Endothelial cell of umbilical vein (primary cell): Measurements from ENCODE around the gene FARP1. TPM values are rescaled to one million over a fixed set of nuclear protein-coding genes. Genes with fewer than 3 reads are reported as not detected.

Source experiments
- BruUV-seq: library from RNA; stranded (reverse); fragments of 400-500 nt; replicated peaks from 2 replicates; lab custom pipeline; 2021; lab: Mats Ljungman, UMichigan
- CTCF ChIA-PET: fragments of 300-600, 350-600 bp; sonication (Branson Sonifier 250); formaldehyde crosslinking; loops from one replicate; lab custom pipeline; 2021; ENCODE audit warnings: antibody characterized with exemption, inconsistent platforms; lab: Charles Lee
- POLR2A ChIA-PET: fragments of 300-600, 350-600 bp; sonication (Branson Sonifier 250); formaldehyde crosslinking; loops from one replicate; lab custom pipeline; 2021; ENCODE audit warnings: antibody characterized with exemption, inconsistent platforms; lab: Charles Lee
- DNase-seq: peaks from one replicate; pipeline ENCODE4 v3.0.0-alpha.2; 2011; ENCODE audit warnings: low read depth, low spot score
- FAIRE-seq: peaks from 2 replicates; lab custom pipeline; 2011; peaks lifted over from hg19 to GRCh38; lab: Jason Lieb, UNC
- H2AFZ ChIP-seq: 2 replicates; pipeline ENCODE4 v1.6.0; 2012; ENCODE audit warnings: low read depth, low read length, control low read depth, inconsistent platforms
- H3K27ac ChIP-seq: 2 replicates; pipeline ENCODE4 v1.5.1; 2011; ENCODE audit warnings: low read depth, mild to moderate bottlenecking, control low read depth, low read length, moderate library complexity; ENCODE audit not compliant: insufficient read depth
- H3K27me3 ChIP-seq, 2 experiments: 2 replicates each; pipeline versions ENCODE4 v1.6.0 to v1.6.1; 2011; ENCODE audit warnings: low read length in 2 of 2, mixed read lengths in 1 of 2; ENCODE audit not compliant: control insufficient read depth in 2 of 2, insufficient read depth in 2 of 2
- H3K36me3 ChIP-seq, 2 experiments: 2 replicates in 1 of 2; 3 replicates in 1 of 2; pipeline ENCODE4 v1.5.1; 2011; ENCODE audit warnings: low read length in 2 of 2, mild to moderate bottlenecking in 1 of 2, moderate library complexity in 1 of 2; ENCODE audit not compliant: control insufficient read depth in 2 of 2, insufficient read depth in 2 of 2; ENCODE audit errors: extremely low read depth in 1 of 2
- H3K4me1 ChIP-seq: 3 replicates; pipeline ENCODE4 v1.5.1; 2011; ENCODE audit warnings: mild to moderate bottlenecking, low read length; ENCODE audit not compliant: control insufficient read depth, insufficient read depth; ENCODE audit errors: extremely low read depth
- H3K4me2 ChIP-seq: 2 replicates; pipeline ENCODE4 v1.6.1; 2011; ENCODE audit warnings: low read length, control low read depth, mixed read lengths; ENCODE audit not compliant: insufficient read depth
- H3K4me3 ChIP-seq, 3 experiments: fragments of 200-600 bp in 1 of 3; sonication (generic), shearing (Covaris generic) in 1 of 3; replicated peaks in 1 of 3; 2 replicates each; pipeline ENCODE4 v1.5.1; 2011 to 2016; ENCODE audit warnings: control low read depth in 3 of 3, low read length in 3 of 3, mild to moderate bottlenecking in 2 of 3, inconsistent platforms in 1 of 3, low read depth in 1 of 3, moderate library complexity in 1 of 3; ENCODE audit not compliant: insufficient read depth in 1 of 3
- H3K79me2 ChIP-seq: 2 replicates; pipeline ENCODE4 v1.6.0; 2012; ENCODE audit warnings: low read length, inconsistent platforms; ENCODE audit not compliant: control insufficient read depth, insufficient read depth
- H3K9ac ChIP-seq: replicated peaks from 2 replicates; pipeline ENCODE3; 2011; ENCODE audit warnings: low read length, control low read depth; ENCODE audit not compliant: insufficient read depth; ENCODE audit errors: extremely low read depth
- H3K9me1 ChIP-seq: replicated peaks from 3 replicates; pipeline ENCODE4 v1.6.0; 2011; ENCODE audit warnings: mild to moderate bottlenecking, low read length; ENCODE audit not compliant: control insufficient read depth, insufficient read depth; ENCODE audit errors: extremely low read depth
- H3K9me3 ChIP-seq: replicated peaks from 2 replicates; pipeline ENCODE4 v1.5.1; 2012; ENCODE audit warnings: low read length, inconsistent platforms; ENCODE audit not compliant: control insufficient read depth, insufficient read depth
- H4K20me1 ChIP-seq: replicated peaks from 2 replicates; pipeline ENCODE3; 2011; ENCODE audit warnings: mild to moderate bottlenecking, low read length; ENCODE audit not compliant: control insufficient read depth, insufficient read depth; ENCODE audit errors: extremely low read depth
- CTCF ChIP-seq, 2 donors: IDR thresholded peaks; 1 replicate in 1 of 2; 2 replicates in 1 of 2; pipeline ENCODE4 v1.5.1; 2011; ENCODE audit warnings: low read length in 2 of 2, mild to moderate bottlenecking in 2 of 2, moderate library complexity in 2 of 2, control low read depth in 1 of 2, inconsistent platforms in 1 of 2, low read depth in 1 of 2; ENCODE audit not compliant: insufficient read depth in 1 of 2; ENCODE audit errors: extremely low read depth in 1 of 2
- EZH2 ChIP-seq: IDR thresholded peaks from 2 replicates; pipeline ENCODE4 v1.6.1; 2012; ENCODE audit warnings: borderline replicate concordance, low read depth, mild to moderate bottlenecking, moderate library complexity, low read length, inconsistent platforms; ENCODE audit not compliant: severe bottlenecking
- FOS ChIP-seq: IDR thresholded peaks from 2 replicates; pipeline ENCODE4 v1.6.1; 2011; ENCODE audit warnings: mild to moderate bottlenecking, low read length, moderate library complexity, borderline replicate concordance; ENCODE audit not compliant: insufficient read depth
- GATA2 ChIP-seq: IDR thresholded peaks from 2 replicates; pipeline ENCODE4 v1.7.0; 2011; ENCODE audit warnings: low read depth, mild to moderate bottlenecking, moderate library complexity, mixed read lengths, low read length; ENCODE audit not compliant: insufficient read length, insufficient read depth
- JUN ChIP-seq: IDR thresholded peaks from 2 replicates; pipeline ENCODE4 v1.6.1; 2011; ENCODE audit warnings: borderline replicate concordance, low read depth; ENCODE audit not compliant: insufficient read length, insufficient read depth
- MAX ChIP-seq: IDR thresholded peaks from 2 replicates; pipeline ENCODE4 v1.6.1; 2011; ENCODE audit not compliant: insufficient read depth, insufficient read length
- MYC ChIP-seq: IDR thresholded peaks from one replicate; pipeline ENCODE4 v1.6.1; 2011; ENCODE audit warnings: mild to moderate bottlenecking, low read depth, low read length
- POLR2A ChIP-seq: IDR thresholded peaks from 2 replicates; pipeline ENCODE4 v1.6.1; 2012; ENCODE audit warnings: low read depth, mild to moderate bottlenecking, control low read depth, low read length
- POLR2AphosphoS5 ChIP-seq: IDR thresholded peaks from 2 replicates; pipeline ENCODE4 v1.6.1; 2012; ENCODE audit warnings: low read depth, mild to moderate bottlenecking, control low read depth, low read length, moderate library complexity; ENCODE audit not compliant: insufficient read depth
- dilution Hi-C: fragments of 300-500 bp; cut with MboI; formaldehyde crosslinking; loops from one replicate; pipeline ENCODE4 v1.15.0; 2019; ENCODE audit warnings: low sequenced_read_pairs; ENCODE audit not compliant: extremely low pct_ligation_motif_present
- intact Hi-C: fragments of 100-400 bp; cut with micrococcal nuclease; formaldehyde crosslinking; loops from one replicate; pipeline ENCODE4 v1.10.0; 2022
- polyA plus RNA-seq, 4 experiments: library from polyadenylated mRNA; depleted of rRNA in 3 of 4; stranded (reverse) in 3 of 4; unstranded in 1 of 4; fragments of >200 nt; gene quantifications; 2 replicates each; pipeline versions ENCODE4 v1.2.1 to v1.2.3, GENCODE V29; 2011 to 2012; ENCODE audit warnings: missing spikeins in 1 of 4
- total RNA-seq: library from RNA; stranded (reverse); gene quantifications from 2 replicates; pipeline ENCODE4 v1.2.3, GENCODE V29; 2021

Gene FARP1
- total and polyA plus RNA-seq, 2 donors (not counting 3 experiments of a cell fraction or from before 2014, with no cell fraction given), result 19.0 to 77.7 TPM

GRCh38 chr13:98262292-98262691, 119.4 kb downstream of the FARP1 start:
- ChIA-PET CTCF (no interaction called here), POLR2A (no interaction called here)
- H3K27me3 ChIP-seq, result no peaks in the 10 kb centered on the region
- no peak overlapping the region for H3K4me3 ChIP-seq
- H3K27ac ChIP-seq, result no peak overlapping the region
- no peaks in the 10 kb centered on the region for H3K36me3 ChIP-seq
- H2AFZ ChIP-seq, result no peak overlapping the region
- TF ChIP-seq POLR2AphosphoS5, result no peak
- no peak for TF ChIP-seq FOS
- no peak for TF ChIP-seq JUN
- no peak for TF ChIP-seq GATA2
- no peak for TF ChIP-seq MYC
- no peak for TF ChIP-seq CTCF (IDR thresholded peaks at IDR 0.05; ENCODE audit: extremely low read depth in 1 of 2, insufficient read depth in 1 of 2, low read depth in 1 of 2, low read length in 2 of 2)
- TF ChIP-seq EZH2, result no peak
- TF ChIP-seq POLR2A, result no peak
- no peak for TF ChIP-seq MAX
- no TSS peak for BruUV-seq
- no peak for DNase-seq
- H3K9me1 ChIP-seq, result no peaks in the 10 kb centered on the region
- dilution Hi-C loops (no loop called here), intact Hi-C loops (no loop called here)
- FAIRE-seq, result no peak
- no peaks in the 10 kb centered on the region for H3K9me3 ChIP-seq
- H4K20me1 ChIP-seq, result no peaks in the 10 kb centered on the region
- H3K4me1 ChIP-seq, result peaks cover 3% of the 10 kb centered on the region
- H3K9ac ChIP-seq, result no peak overlapping the region
- no peak overlapping the region for H3K4me2 ChIP-seq
- no peaks in the 10 kb centered on the region for H3K79me2 ChIP-seq
